Measurements from ENCODE around the gene ZNRF1. TPM values are rescaled to one million over a fixed set of nuclear protein-coding genes. Genes with fewer than 3 reads are reported as not detected.

The ZNRF1 gene
- total and polyA plus RNA-seq, 2 of the 8 experiments (the other 6 are each of a cell fraction or from before 2014, with no cell fraction given), result 33.5 to 52.9 TPM

- ChIA-PET POLR2A (ENCODE audit: partially characterized antibody) (interaction anchor here (0.6 kb wide), 2 partner anchors 16 to 57 kb away, joined by 3 read pairs; no protein-coding TSS in a partner anchor), CTCF (ENCODE audit: partially characterized antibody) (no interaction called here)
- TF ChIP-seq SP4 (IDR thresholded peaks at IDR 0.05; ENCODE audit: low read length), result no peak
- DNase-seq (ENCODE audit: low read depth in 1 of 2, low spot score in 2 of 2), result no peak
- H2BK120ac ChIP-seq (replicated peaks; ENCODE audit: low read depth, low read length), result no peak overlapping the region
- no peak overlapping the region for H3K27ac ChIP-seq (ENCODE audit: low read depth, low read length)
- H4K91ac ChIP-seq (replicated peaks; ENCODE audit: insufficient read length, low read length), result no peak overlapping the region
- H3K4me1 ChIP-seq (replicated peaks in 1 of 4; ENCODE audit: control insufficient read depth in 3 of 4, insufficient read depth in 4 of 4, low read length in 3 of 4), result no peaks in the 10 kb centered on the region; a peak in 1 of 7 replicates
- no peak overlapping the region for H2AFZ ChIP-seq (ENCODE audit: low read length)
- no peak overlapping the region for H3K4me2 ChIP-seq (ENCODE audit: insufficient read depth in 1 of 2, low read depth in 2 of 2, low read length in 2 of 2)
- no peak overlapping the region for H2BK15ac ChIP-seq (ENCODE audit: low read length)
- no peak overlapping the region for H2BK5ac ChIP-seq (ENCODE audit: low read depth, low read length)
- no peak overlapping the region for H3K14ac ChIP-seq (ENCODE audit: insufficient read length)
- no peak overlapping the region for H3K18ac ChIP-seq (ENCODE audit: extremely low read depth, low read length)
- H4K8ac ChIP-seq (ENCODE audit: extremely low read depth, insufficient read depth, low read length), result no peak overlapping the region
- no peak overlapping the region for H3K4me3 ChIP-seq (ENCODE audit: extremely low read depth in 1 of 4, insufficient read depth in 2 of 4, low read depth in 3 of 4, low read length in 4 of 4)
- H3K36me3 ChIP-seq (ENCODE audit: control insufficient read depth in 2 of 4, insufficient read depth in 4 of 4, low read length in 3 of 4), result peaks cover 5 to 21% (median 14%) of the 10 kb centered on the region in 4 experiments
- H2AK5ac ChIP-seq (ENCODE audit: low read depth, low read length), result no peak overlapping the region
- no peak overlapping the region for H3K56ac ChIP-seq (replicated peaks; ENCODE audit: insufficient read length, low read depth, low read length)
- H3K79me2 ChIP-seq (ENCODE audit: control insufficient read depth in 1 of 2, insufficient read depth in 2 of 2, low read length in 2 of 2), result peaks cover 6 to 64% of the 10 kb centered on the region in 2 experiments
- no peak overlapping the region for H3K4ac ChIP-seq (replicated peaks; ENCODE audit: insufficient read length, low read depth, low read length)
- peaks cover 2 to 5% of the 10 kb centered on the region in 2 experiments; a peak in 1 of 4 replicates for H3K9me3 ChIP-seq (ENCODE audit: insufficient read depth in 2 of 2, low read depth in 1 of 2, low read length in 1 of 2)
- no peak overlapping the region for H2BK20ac ChIP-seq (ENCODE audit: low read length)
- FAIRE-seq, result no peak
- no peaks in the 10 kb centered on the region for H3K27me3 ChIP-seq (replicated peaks in 1 of 4; ENCODE audit: control insufficient read depth in 3 of 4, extremely low read depth in 1 of 4, insufficient read depth in 3 of 4, low read length in 3 of 4)
- peaks cover 2% of the 10 kb centered on the region for H3K23me2 ChIP-seq (ENCODE audit: low read depth, low read length)
- no peak overlapping the region for H4K5ac ChIP-seq (ENCODE audit: insufficient read length, low read depth, low read length)
- H3K9ac ChIP-seq (replicated peaks in 1 of 4; ENCODE audit: extremely low read depth in 1 of 4, low read depth in 3 of 4, low read length in 3 of 4), result no peak overlapping the region
- H2BK12ac ChIP-seq (ENCODE audit: low read depth, low read length), result no peak overlapping the region
- H3K23ac ChIP-seq (ENCODE audit: insufficient read length), result no peak overlapping the region
- H4K20me1 ChIP-seq (replicated peaks in 1 of 2; ENCODE audit: control insufficient read depth in 1 of 2, insufficient read depth in 2 of 2, low read length in 2 of 2), result no peaks in the 10 kb centered on the region
- peaks cover 4% of the 10 kb centered on the region; the same call in 1 of the 2 replicates for H3K79me1 ChIP-seq (ENCODE audit: low read depth, low read length)
These were observed 153.8 kb downstream of the ZNRF1 start for GRCh38 chr16:75152635-75153034.

All from H1 (cell line).